ENCODE data around the gene FAM20A. TPM values are rescaled to one million over a fixed set of nuclear protein-coding genes. Genes with fewer than 3 reads are reported as not detected.

The FAM20A gene
- total and polyA plus RNA-seq, 9 of the 15 experiments (the other 6 are each of a cell fraction or from before 2014, with no cell fraction given), result 0.07 TPM; not detected in 8

GRCh38 chr17:68640242-68640989, 39.2 kb upstream of the FAM20A start:
- intact Hi-C loops (cut with micrococcal nuclease), result no loop called here
- 0% methylated on average over 2 of the region's 2 CpGs for WGBS (ENCODE audit: insufficient coverage, low coverage, missing lambda C conversion rate)

More at GRCh38 chr17:68640242-68640989, 39.2 kb upstream of the FAM20A start:
- TF ChIP-seq ZNF280A (IDR thresholded peaks at IDR 0.05; ENCODE audit: low read depth, partially characterized antibody) (no peak), ZNF316 (IDR thresholded peaks at IDR 0.05) (no peak), ZNF3 (CRISPR knock-in tag; IDR thresholded peaks at IDR 0.05) (no peak), ILF3 (IDR thresholded peaks at IDR 0.05; ENCODE audit: borderline replicate concordance) (no peak)
- no peaks in the 10 kb centered on the region for H3K9me3 ChIP-seq (replicated peaks; ENCODE audit: control insufficient read depth, insufficient read depth, low read depth, low read length)
- ChIA-PET POLR2A (no interaction called here), CTCF (ENCODE audit: low intra/inter-chr PET ratio) (no interaction called here)
- no peaks in the 10 kb centered on the region for H3K9me1 ChIP-seq (ENCODE audit: control insufficient read depth, insufficient read depth, low read length)
- H3K27me3 ChIP-seq (ENCODE audit: control insufficient read depth in 2 of 2, insufficient read depth in 2 of 2, low read length in 2 of 2), result peaks cover 0 to 7% of the 10 kb centered on the region in 2 experiments; a peak in 2 of 5 replicates
- H2AFZ ChIP-seq (ENCODE audit: low read depth, low read length), result no peak overlapping the region
- FAIRE-seq (no peak), DNase-seq (ENCODE audit: extremely low read depth in 1 of 4, low spot score in 3 of 4) (no peak), ATAC-seq (no peak)
- H3K4me1 ChIP-seq (replicated peaks in 1 of 2; ENCODE audit: control insufficient read depth in 2 of 2, insufficient read depth in 2 of 2, low read length in 2 of 2), result no peaks in the 10 kb centered on the region
- in situ Hi-C loops (cut with MboI), result no loop called here
- H3K36me3 ChIP-seq (ENCODE audit: control insufficient read depth, insufficient read depth, low read length), result no peaks in the 10 kb centered on the region
- H4K20me1 ChIP-seq (replicated peaks; ENCODE audit: control insufficient read depth, insufficient read depth, low read length), result no peaks in the 10 kb centered on the region
- no peaks in the 10 kb centered on the region for H3K79me2 ChIP-seq (ENCODE audit: control insufficient read depth, insufficient read depth, low read length)
- H3K4me3 ChIP-seq, result no peak overlapping the region
- no TSS peak for BruUV-seq (replicated peaks)
- H3K9ac ChIP-seq (ENCODE audit: insufficient read depth in 1 of 2, low read depth in 2 of 2, low read length in 2 of 2), result no peak overlapping the region
- no peak overlapping the region for H3K27ac ChIP-seq (ENCODE audit: extremely low read depth, low read depth, low read length)
- no peak overlapping the region for H3K4me2 ChIP-seq (ENCODE audit: insufficient read depth, low read length)

Data from K562 (cell line).